CD4-positive, alpha-beta T cell (primary cell): ENCODE data around the gene CARD9. TPM values are rescaled to one million over a fixed set of nuclear protein-coding genes. Genes with fewer than 3 reads are reported as not detected.
A peak's percentile ranks its signal among the peaks of the same experiment; 100 is the strongest.

Experiments
- ATAC-seq: fragments of 200-7000 bp; cut with Tn5 transposase; one replicate; pipeline ENCODE4 v1.10.0; 2022; ENCODE audit warnings: mild to moderate bottlenecking; ENCODE audit not compliant: poor library complexity
- CTCF ChIA-PET: fragments of 350-600 bp; sonication (Branson Sonifier 250); formaldehyde crosslinking; loops from one replicate; lab custom pipeline; 2021; ENCODE audit warnings: antibody characterized with exemption, inconsistent platforms; lab: Charles Lee
- POLR2A ChIA-PET: fragments of 350-600 bp; sonication (Branson Sonifier 250); formaldehyde crosslinking; loops from one replicate; lab custom pipeline; 2021; ENCODE audit warnings: antibody characterized with exemption, inconsistent platforms; lab: Charles Lee
- DNase-seq, 14 experiments: peaks; one replicate each; pipeline ENCODE4 v3.0.0-alpha.2; 2013 to 2020; ENCODE audit warnings: mixed read lengths in 2 of 14
- H3K27ac ChIP-seq, 2 donors: one replicate each; pipeline versions ENCODE4 v1.5.1 to v1.7.0; 2013; ENCODE audit warnings: low read length in 2 of 2, low read depth in 1 of 2, mild to moderate bottlenecking in 1 of 2
- H3K27me3 ChIP-seq, 2 experiments: 1 replicate in 1 of 2; 2 replicates in 1 of 2; pipeline versions ENCODE4 v1.6.1 to v1.7.0; 2013; ENCODE audit warnings: low read length in 2 of 2, control low read depth in 1 of 2, mild to moderate bottlenecking in 1 of 2, moderate library complexity in 1 of 2; ENCODE audit not compliant: insufficient read depth in 2 of 2, control insufficient read depth in 1 of 2
- H3K36me3 ChIP-seq: one replicate; pipeline ENCODE4 v1.6.1; 2013; ENCODE audit warnings: low read length, control low read depth; ENCODE audit not compliant: insufficient read depth
- H3K4me1 ChIP-seq: one replicate; pipeline ENCODE4 v1.6.1; 2013; ENCODE audit warnings: low read length, control low read depth; ENCODE audit not compliant: insufficient read depth
- H3K4me3 ChIP-seq: one replicate; pipeline ENCODE4 v1.5.1; 2013; ENCODE audit warnings: mild to moderate bottlenecking, low read length, moderate library complexity
- H3K9me3 ChIP-seq, 2 experiments: 1 replicate in 1 of 2; 2 replicates in 1 of 2; pipeline versions ENCODE4 v1.6.1 to v1.7.0; 2013; ENCODE audit warnings: low read length in 2 of 2, mild to moderate bottlenecking in 2 of 2, control low read depth in 1 of 2, moderate library complexity in 1 of 2; ENCODE audit not compliant: control insufficient read depth in 1 of 2, insufficient read depth in 1 of 2
- H3K27ac Mint-ChIP-seq: one replicate; pipeline ENCODE4 v1.8.0; 2020; ENCODE audit warnings: mixed read lengths
- H3K27me3 Mint-ChIP-seq: one replicate; pipeline ENCODE4 v1.8.0; 2021; ENCODE audit warnings: mixed read lengths
- H3K36me3 Mint-ChIP-seq: one replicate; pipeline ENCODE4 v1.8.0; 2021; ENCODE audit warnings: low read depth, mixed read lengths
- H3K4me1 Mint-ChIP-seq: one replicate; pipeline ENCODE4 v1.8.0; 2021; ENCODE audit warnings: low read depth, mixed read lengths
- H3K4me3 Mint-ChIP-seq: one replicate; pipeline ENCODE4 v1.8.0; 2020; ENCODE audit warnings: mild to moderate bottlenecking, mixed read lengths
- H3K9me3 Mint-ChIP-seq: one replicate; pipeline ENCODE4 v1.8.0; 2020; ENCODE audit warnings: mixed read lengths
- CTCF ChIP-seq: fragments of 200-600 bp; IDR thresholded peaks from one replicate; pipeline ENCODE4 v1.8.0; 2022; ENCODE audit warnings: antibody characterized with exemption, mild to moderate bottlenecking
- intact Hi-C, 2 experiments: fragments of 100-400 bp; cut with DNase I in 1 of 2; cut with micrococcal nuclease in 1 of 2; formaldehyde crosslinking; loops; one replicate each; pipeline versions ENCODE4 v1.15.1 to v1.9.0; 2023 to 2025; cut with DNase I, micrococcal nuclease
- total RNA-seq, 174 experiments: library from RNA in 2 of 174; stranded (reverse) in 2 of 174; gene quantifications; one replicate each; pipeline ENCODE4 v1.2.3 and lab custom pipeline; 2021 to 2026

CARD9 gene
- total RNA-seq, 2 experiments from 2014 or later: 0.36 to 0.64 TPM

- DNase-seq (no peak), ATAC-seq (no peak)
- ChIA-PET POLR2A (interaction anchor here (0.7 to 1.7 kb wide), 10 partner anchors 11 to 403 kb away, joined by 3 to 15 read pairs (median 5); partner anchors contain the start of genes SNAPC4 and UBAC1), CTCF (interaction anchor here (0.6 to 2.0 kb wide), 17 partner anchors 11 to 1215 kb away, joined by 3 to 18 read pairs (median 4); partner anchors contain the start of genes DPH7 and SNAPC4)
- Mint-ChIP-seq H3K4me3 (peak overlapping the region; percentile 71), H3K27ac (no peak overlapping the region), H3K27me3 (no peaks in the 10 kb centered on the region), H3K36me3 (peaks cover 8% of the 10 kb centered on the region), H3K4me1 (peaks cover 5% of the 10 kb centered on the region), H3K9me3 (no peaks in the 10 kb centered on the region)
- H3K27ac ChIP-seq: no peak overlapping the region
- peaks cover 19% of the 10 kb centered on the region for H3K4me1 ChIP-seq
- H3K9me3 ChIP-seq: peaks cover 0 to 8% of the 10 kb centered on the region in 2 experiments
- H3K36me3 ChIP-seq: peaks cover 8% of the 10 kb centered on the region
- no peaks in the 10 kb centered on the region for H3K27me3 ChIP-seq
- peak; percentile 57 for TF ChIP-seq CTCF
- H3K4me3 ChIP-seq: no peak overlapping the region
- intact Hi-C loops: loop anchor here (1.0 to 5.0 kb wide), 11 partner anchors 36 to 523 kb away; partner anchors contain the start of genes ENTR1 (in 1 of the 2), INPP5E (in 1 of the 2), PMPCA (in 1 of the 2) and QSOX2 (in 1 of the 2)
These were observed 9.3 kb downstream of the CARD9 start for GRCh38 chr9:136363949-136364748.

- Mint-ChIP-seq H3K27me3 (no peaks in the 10 kb centered on the region), H3K9me3 (no peaks in the 10 kb centered on the region), H3K36me3 (peaks cover 8% of the 10 kb centered on the region), H3K4me1 (peaks cover 5% of the 10 kb centered on the region), H3K4me3 (peak within 1 kb of the TSS; percentile 86), H3K27ac (peak within 1 kb of the TSS; percentile 62)
- peak; percentile 86 for ATAC-seq
- intact Hi-C loops: loop anchor here (1.0 to 5.0 kb wide), 11 partner anchors 37 to 524 kb away; partner anchors contain the start of genes ENTR1 (in 1 of the 2), INPP5E (in 1 of the 2), PMPCA (in 1 of the 2) and QSOX2 (in 1 of the 2)
- H3K27me3 ChIP-seq: no peaks in the 10 kb centered on the region
- peak; percentile 80 to 99 (median 92) for DNase-seq
- peaks cover 19% of the 10 kb centered on the region for H3K4me1 ChIP-seq
- peaks cover 0 to 8% of the 10 kb centered on the region in 2 experiments for H3K9me3 ChIP-seq
- CTCF ChIA-PET: interaction anchor here (0.6 to 2.0 kb wide), 19 partner anchors 12 to 1216 kb away, joined by 3 to 18 read pairs (median 4); partner anchors contain the start of genes DPH7 and SNAPC4
- H3K27ac ChIP-seq: peak within 1 kb of the TSS; percentile 67 to 74
- POLR2A ChIA-PET: interaction anchor here (0.7 to 1.7 kb wide), 10 partner anchors 10 to 402 kb away, joined by 3 to 15 read pairs (median 5); partner anchors contain the start of genes SNAPC4 and UBAC1
- peaks cover 8% of the 10 kb centered on the region for H3K36me3 ChIP-seq
- TF ChIP-seq CTCF: peak; percentile 96
- peak within 1 kb of the TSS; percentile 68 for H3K4me3 ChIP-seq
These were observed 10.1 kb downstream of the CARD9 start, which contains the start of gene DNLZ for GRCh38 chr9:136363106-136363948. Gene DNLZ (minus strand): TSS chr9:136363744. CDS start chr9:136363714, 30 bp downstream.
